GM21576 (cell line): Measurements from ENCODE around the gene DGKI.

Experiments
- ATAC-seq: cut with Tn5 transposase; IDR thresholded peaks from one replicate; pipeline ENCODE4 v1.9.1; 2021; ENCODE audit warnings: mild to moderate bottlenecking, moderate library complexity; ENCODE audit not compliant: unreplicated experiment

DGKI gene

GRCh38 chr7:137609500-137609899 lies 237.3 kb downstream of the DGKI start:
- ATAC-seq = no peak

- ATAC-seq = no peak
Observed at GRCh38 chr7:137606061-137606674, 240.6 kb downstream of the DGKI start.

GRCh38 chr7:137603043-137603442 lies 243.7 kb downstream of the DGKI start:
- no peak for ATAC-seq

GRCh38 chr7:137601642-137602041 lies 245.1 kb downstream of the DGKI start:
- ATAC-seq = no peak

DNA sequence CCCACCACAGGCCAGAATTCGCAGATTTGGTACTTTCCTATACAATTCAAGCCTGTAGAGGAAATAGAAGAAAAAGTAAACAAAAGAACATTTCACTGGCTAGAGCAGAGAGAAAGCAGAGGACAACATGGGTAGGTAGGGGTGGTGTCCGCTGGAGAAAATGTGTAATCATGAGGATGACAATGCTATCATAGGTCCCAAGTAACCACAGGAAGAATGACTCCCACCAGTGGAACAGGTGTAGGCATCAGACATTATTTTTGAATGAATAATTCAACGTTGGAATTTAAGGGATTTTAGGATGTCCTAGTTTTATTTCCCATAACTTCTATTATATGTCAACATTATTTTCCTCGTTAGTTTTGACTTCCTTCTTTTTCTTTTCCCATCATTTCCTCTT lies 248.9 kb downstream of the DGKI start:
- ATAC-seq = no peak

DNA sequence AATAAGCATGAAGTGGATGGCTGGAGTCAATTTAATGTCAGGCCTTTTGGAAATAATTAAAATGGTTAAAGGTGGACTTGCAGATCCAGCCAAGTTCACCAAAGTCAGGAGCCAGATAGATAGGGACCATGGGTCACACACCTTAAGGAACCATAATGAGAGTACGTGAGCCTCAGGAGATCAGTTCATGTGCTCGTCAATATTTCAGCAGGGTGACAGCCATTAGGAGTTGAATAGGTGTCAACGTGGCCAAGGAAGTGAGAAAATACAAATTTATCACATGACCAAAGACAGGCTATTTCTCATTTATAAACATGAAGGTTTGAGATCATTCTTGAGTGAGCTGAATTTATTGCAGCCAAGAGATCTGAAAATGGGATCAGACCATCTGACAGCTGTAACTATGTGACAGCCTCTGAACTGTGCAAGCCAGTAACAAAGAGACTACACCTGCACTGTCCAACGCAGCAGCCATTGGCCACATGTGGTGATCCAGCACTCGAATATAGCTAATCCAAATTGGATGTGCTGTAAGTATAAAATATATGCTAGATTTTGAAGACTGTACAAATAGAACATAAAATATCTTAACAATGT lies 253.6 kb downstream of the DGKI start:
- ATAC-seq = no peak

DNA sequence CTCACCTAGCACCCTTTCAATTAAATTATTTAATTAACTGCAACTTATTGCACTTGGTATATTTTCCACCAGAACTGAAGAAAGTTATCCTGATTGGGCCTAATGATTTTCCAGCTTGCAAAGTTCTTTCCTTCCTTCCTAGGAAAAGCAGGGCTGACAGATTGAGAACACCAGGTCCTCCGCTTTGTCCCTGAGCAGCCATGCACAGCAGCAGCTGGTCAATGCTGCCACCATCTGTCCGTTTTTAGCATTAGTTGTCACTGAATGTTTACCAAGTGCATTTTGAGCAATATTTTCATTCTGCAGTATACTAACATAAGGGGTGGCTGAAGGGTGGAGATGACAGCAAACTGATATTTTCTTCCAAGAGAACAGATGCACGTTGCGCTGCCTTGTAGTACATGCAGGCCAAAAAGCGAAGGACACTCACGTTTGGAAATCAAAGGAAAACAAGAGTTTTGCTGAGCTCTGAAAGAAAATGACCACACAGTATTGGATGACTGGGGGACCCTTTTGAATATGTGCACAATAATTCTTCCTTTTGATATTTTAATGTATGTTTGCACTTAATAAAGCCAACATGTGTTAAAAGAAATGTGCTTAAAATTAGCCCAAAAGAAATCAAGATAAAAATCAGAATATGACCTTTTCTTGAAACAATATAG lies 254.4 kb downstream of the DGKI start:
- ATAC-seq = peak; percentile 61

- no peak for ATAC-seq
Observed at GRCh38 chr7:137591421-137591837, 255.3 kb downstream of the DGKI start.

GRCh38 chr7:137590756-137591305 lies 255.9 kb downstream of the DGKI start:
- no peak for ATAC-seq

GRCh38 chr7:137590071-137590755 lies 256.6 kb downstream of the DGKI start:
- ATAC-seq = no peak

GRCh38 chr7:137587326-137587725 lies 259.4 kb downstream of the DGKI start:
- ATAC-seq = no peak

DNA sequence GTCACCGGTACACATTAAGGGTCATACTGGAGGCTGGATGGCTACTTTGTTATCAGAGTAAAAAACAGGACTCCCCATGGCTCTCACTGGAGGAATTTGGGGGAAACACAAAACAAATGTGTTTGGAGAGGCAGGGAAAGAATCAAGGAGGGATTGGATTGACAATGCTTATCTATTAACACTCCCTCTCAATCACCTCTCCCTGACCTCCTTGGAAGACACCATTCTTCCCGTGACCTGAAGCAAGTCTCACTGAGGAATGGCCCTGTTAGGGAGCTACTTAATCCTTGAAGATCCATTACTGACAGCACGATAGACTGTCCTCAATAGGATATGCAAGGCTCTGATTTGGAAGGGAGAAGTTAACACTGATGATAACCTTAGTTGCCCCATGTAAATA lies 261.2 kb downstream of the DGKI start:
- no peak for ATAC-seq

- ATAC-seq = no peak
Observed at GRCh38 chr7:137583172-137583571, 263.6 kb downstream of the DGKI start.

DNA sequence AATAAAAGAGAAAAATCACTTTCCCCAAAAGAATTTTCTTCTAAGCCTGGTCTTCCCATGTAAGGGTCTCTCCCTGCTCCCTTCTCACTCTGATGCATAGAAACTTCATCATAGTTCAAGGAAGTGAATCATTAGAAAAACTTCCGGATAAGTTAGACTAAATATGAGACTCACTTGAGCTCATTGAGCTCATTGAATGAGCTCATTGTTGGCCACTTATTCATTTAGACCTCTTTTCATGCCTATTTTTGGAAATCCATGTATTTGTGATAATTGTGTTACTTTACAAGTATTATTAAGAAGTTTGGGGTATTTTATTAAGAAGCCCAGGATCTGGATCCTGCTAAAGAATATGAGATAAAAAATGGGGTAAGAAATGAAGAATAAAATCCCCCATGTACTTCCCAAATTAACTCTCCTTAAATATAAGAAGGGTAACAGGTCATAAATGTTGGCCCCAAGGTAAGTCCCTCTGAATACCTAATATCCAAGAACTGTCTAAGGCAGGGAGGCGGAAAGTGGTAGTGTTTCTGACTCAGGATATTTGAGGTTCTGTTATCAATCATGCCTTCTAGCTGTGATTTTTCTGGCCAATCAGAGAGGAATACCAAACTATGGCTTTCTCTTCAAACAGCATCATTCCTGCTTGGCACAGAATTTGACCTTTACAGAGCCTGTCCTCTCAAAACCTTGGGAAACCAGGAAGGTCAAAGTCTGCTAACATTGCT lies 266.7 kb downstream of the DGKI start:
- ATAC-seq = no peak

DNA sequence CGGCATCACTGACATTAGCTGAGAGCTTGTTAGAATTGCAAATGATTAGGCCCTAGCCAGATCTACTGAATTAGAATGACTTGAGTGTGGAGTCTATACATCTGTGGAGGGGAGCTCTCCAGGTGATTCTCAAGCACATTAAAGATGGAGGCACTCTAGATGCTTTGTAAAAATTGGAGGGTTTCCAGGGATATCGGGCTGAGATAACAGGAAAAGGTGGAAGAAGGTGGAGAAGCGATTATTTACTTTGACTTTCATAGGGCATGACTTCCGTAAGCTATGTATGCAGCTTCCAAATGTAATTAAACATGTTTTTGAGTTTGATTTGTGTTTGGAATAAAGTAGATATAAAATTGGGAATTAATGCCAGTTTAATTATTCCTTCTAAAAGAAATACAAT lies 268.2 kb downstream of the DGKI start:
- ATAC-seq = no peak

DNA sequence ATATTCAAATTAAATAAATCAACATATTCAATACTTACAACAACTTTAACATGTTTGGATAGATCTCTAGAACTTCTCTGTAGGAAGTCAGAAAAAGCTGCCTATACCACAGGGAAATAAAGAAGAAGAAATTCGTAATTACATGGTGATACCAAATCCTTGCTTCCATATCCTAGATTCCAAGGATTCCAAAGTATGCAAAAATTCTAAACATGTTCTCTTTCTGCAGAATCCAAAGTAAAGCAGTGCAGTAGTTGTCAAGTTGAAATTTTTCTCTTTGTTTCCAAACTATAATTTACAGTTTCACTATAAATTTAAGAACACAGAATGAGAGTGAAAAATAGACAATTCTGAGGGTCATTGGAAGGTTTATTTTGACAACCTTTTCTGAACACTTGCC lies 269.6 kb downstream of the DGKI start:
- ATAC-seq = no peak

- ATAC-seq = no peak
Observed at GRCh38 chr7:137576481-137576880, 270.3 kb downstream of the DGKI start.

DNA sequence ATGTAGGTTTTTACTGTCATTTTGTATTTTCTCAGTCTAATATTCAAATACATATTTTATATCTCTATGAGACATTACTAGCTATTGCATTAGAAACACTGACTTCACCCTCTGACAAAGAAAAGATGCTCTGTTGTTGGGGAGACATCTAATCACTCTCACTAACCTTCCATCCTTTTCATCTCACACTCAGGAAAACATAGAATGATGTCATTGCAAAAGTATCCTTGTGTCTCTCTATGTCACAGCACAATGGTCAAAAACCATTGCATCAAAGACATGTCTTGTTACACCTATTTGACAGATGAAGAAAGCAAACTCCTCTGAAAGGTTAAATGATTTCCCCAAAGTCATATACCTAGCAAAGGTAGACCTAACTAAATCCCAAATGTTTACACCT lies 272.0 kb downstream of the DGKI start:
- ATAC-seq = no peak

DNA sequence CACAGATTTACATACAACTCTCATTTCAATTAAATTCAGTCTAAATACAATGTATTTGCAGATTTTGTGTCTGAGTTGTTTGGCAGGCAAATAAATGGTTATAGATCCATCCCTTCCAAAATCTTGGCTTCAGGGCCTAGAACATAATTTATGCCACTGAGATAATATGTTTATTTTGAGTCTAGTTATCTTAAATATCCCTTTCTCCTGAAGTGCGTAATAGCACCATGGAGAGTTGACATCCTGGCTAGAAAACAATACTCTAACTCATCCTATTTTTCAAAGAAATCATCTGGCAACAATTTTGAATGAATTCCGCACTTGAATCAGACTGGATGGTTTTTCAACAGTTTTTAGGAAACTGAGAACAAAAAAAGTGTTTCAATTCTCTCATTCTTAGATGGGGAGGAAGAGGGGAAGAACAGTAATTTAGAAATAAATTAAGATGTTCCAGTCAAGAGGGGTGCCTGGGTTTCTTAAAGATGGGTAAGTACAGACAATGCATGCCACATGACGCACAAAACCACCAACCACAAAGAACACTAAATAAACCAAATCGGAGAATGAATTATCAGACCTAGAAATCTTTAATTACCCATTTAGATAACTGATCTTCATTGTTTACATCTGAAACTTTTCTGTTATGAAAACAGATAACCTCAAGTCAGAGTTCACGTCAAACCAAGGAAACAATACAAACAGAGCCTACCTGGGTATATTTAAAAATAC lies 274.6 kb downstream of the DGKI start:
- no peak for ATAC-seq

- ATAC-seq = no peak
Observed at GRCh38 chr7:137564677-137565076, 282.1 kb downstream of the DGKI start.
